ENCODE measurements around the gene ANK3. TPM values are rescaled to one million over a fixed set of nuclear protein-coding genes. Genes with fewer than 3 reads are reported as not detected.

The ANK3 gene
- total RNA-seq, 1 donor from 2014 or later: 87.6 TPM

DNA sequence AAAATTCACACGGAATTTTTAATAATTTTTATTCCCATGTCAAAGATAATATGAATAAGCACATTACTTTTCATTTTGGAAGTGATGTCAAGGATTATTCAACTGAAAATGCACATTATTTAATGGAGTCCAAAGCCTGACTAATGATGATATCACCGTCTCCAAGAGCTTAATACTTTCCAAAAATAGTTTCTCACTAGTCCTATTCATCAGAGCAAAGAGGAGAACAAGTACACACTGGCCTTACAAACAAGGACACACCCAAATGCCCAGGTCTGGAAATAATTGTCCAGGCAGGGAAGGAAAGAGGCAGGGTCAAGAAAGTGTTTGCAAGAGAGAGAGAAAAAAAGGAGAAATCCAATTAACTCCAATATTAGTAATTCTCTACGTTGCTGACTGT, 266.5 kb downstream of the ANK3 start:
- H3K27ac Mint-ChIP-seq: peak overlapping the region; percentile 75
- TF ChIP-seq, protein P1, sequence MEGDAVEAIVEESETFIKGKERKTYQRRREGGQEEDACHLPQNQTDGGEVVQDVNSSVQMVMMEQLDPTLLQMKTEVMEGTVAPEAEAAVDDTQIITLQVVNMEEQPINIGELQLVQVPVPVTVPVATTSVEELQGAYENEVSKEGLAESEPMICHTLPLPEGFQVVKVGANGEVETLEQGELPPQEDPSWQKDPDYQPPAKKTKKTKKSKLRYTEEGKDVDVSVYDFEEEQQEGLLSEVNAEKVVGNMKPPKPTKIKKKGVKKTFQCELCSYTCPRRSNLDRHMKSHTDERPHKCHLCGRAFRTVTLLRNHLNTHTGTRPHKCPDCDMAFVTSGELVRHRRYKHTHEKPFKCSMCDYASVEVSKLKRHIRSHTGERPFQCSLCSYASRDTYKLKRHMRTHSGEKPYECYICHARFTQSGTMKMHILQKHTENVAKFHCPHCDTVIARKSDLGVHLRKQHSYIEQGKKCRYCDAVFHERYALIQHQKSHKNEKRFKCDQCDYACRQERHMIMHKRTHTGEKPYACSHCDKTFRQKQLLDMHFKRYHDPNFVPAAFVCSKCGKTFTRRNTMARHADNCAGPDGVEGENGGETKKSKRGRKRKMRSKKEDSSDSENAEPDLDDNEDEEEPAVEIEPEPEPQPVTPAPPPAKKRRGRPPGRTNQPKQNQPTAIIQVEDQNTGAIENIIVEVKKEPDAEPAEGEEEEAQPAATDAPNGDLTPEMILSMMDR (IDR thresholded peaks at IDR 0.05; ENCODE audit: unreplicated experiment): no peak
- no peak for DNase-seq (ENCODE audit: low spot score, unreplicated experiment)
- peaks cover 9% of the 10 kb centered on the region for H3K4me1 Mint-ChIP-seq (ENCODE audit: low read depth)
- peaks cover 7% of the 10 kb centered on the region for H3K9me3 Mint-ChIP-seq (ENCODE audit: low read depth)
- no peaks in the 10 kb centered on the region for H3K27me3 Mint-ChIP-seq
- peaks cover 18% of the 10 kb centered on the region for H3K36me3 Mint-ChIP-seq (ENCODE audit: insufficient read depth)
- no peak overlapping the region for H3K4me3 Mint-ChIP-seq (ENCODE audit: low read depth)

DNA sequence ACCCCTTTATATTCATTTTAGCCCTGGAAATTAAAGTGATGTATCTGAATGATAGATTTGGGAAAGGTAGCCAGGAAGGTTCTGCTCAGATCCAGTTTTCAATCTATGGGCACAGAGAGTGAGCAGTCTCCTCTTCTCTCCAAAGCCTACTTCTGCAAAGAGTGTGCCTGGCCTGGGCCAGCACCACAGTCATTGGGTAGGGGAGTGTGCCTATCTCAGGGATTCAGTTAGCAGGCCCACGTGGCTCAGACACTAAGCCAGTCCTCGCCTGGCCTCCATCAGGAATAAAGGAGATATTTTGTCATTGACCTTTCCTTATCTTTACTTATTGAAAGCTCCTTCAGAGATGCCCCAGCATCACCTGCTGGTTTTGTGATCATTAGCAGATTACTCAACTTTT, 267.5 kb downstream of the ANK3 start:
- TF ChIP-seq, protein P1 (IDR thresholded peaks at IDR 0.05; ENCODE audit: unreplicated experiment): no peak
- no peak overlapping the region for H3K4me3 Mint-ChIP-seq (ENCODE audit: low read depth)
- H3K4me1 Mint-ChIP-seq (ENCODE audit: low read depth): peaks cover 9% of the 10 kb centered on the region
- H3K27ac Mint-ChIP-seq: no peak overlapping the region
- DNase-seq (ENCODE audit: low spot score, unreplicated experiment): no peak
- peaks cover 18% of the 10 kb centered on the region for H3K36me3 Mint-ChIP-seq (ENCODE audit: insufficient read depth)
- peaks cover 7% of the 10 kb centered on the region for H3K9me3 Mint-ChIP-seq (ENCODE audit: low read depth)
- H3K27me3 Mint-ChIP-seq: no peaks in the 10 kb centered on the region

DNA sequence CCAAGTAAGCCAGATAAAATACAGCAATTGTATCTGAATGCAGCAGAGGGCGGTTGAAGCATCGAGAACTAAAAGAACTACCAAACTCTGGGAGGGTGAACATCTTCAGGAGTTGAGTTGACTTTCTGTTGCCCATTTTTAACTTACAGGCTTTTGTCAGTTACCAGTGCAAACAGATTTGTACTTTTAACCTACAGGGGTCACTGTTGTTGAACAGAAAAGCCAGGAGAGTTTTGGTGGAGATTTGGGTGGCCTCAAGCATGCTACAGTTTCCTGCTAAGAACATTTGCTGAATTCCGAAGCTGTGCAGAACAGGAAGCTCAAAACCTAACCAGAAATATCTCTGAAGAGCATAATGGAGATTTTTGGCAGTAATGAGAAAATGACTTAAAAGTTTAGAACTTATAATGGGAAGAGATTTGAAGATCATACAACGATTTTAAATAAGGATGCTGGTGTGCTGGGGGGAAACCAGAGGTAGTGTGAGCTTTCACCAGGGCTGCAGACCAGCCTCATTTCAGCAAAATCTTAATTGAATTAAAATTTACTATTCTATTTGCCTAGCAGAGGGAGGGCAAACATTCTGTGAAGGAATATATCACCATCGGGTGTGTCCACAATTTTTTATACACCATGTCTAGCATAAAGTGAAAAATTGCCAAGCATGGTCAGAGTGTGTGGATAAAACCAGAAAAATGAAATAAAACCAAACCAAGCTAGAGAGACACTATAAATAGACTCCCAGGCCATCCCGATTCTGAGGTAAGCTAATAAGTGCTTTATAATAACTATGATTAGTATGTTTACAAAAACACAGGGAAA, 274.7 kb downstream of the ANK3 start:
- DNase-seq (ENCODE audit: low spot score, unreplicated experiment): no peak
- Mint-ChIP-seq H3K27ac (no peak overlapping the region), H3K36me3 (ENCODE audit: insufficient read depth) (peaks cover 4% of the 10 kb centered on the region), H3K27me3 (no peaks in the 10 kb centered on the region), H3K4me1 (ENCODE audit: low read depth) (no peaks in the 10 kb centered on the region), H3K4me3 (ENCODE audit: low read depth) (no peak overlapping the region), H3K9me3 (ENCODE audit: low read depth) (peaks cover 3% of the 10 kb centered on the region)
- TF ChIP-seq, protein P1 (IDR thresholded peaks at IDR 0.05; ENCODE audit: unreplicated experiment): peak; percentile 66

DNA sequence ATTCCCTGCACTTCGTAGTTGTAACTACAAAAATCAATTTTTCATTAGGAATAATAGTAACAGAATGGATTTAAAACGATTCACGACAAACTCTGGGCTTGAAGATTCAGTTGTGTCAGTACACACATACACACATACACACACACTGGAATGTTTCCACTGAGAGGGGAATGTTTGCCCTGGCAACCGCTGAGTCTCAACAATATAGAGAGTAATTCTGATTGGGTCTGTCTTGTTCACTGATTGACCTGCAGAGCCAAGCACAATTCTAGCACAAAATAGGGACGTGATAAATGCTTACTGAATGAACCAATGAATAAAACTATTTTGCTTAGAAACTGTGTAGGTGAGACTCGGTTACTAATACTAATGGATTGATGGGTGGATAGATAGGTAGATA, 278.9 kb downstream of the ANK3 start:
- no peaks in the 10 kb centered on the region for H3K9me3 Mint-ChIP-seq (ENCODE audit: low read depth)
- H3K4me1 Mint-ChIP-seq (ENCODE audit: low read depth): peaks cover 8% of the 10 kb centered on the region
- H3K27ac Mint-ChIP-seq: no peak overlapping the region
- no peak for DNase-seq (ENCODE audit: low spot score, unreplicated experiment)
- TF ChIP-seq, protein P1 (IDR thresholded peaks at IDR 0.05; ENCODE audit: unreplicated experiment): no peak
- no peak overlapping the region for H3K4me3 Mint-ChIP-seq (ENCODE audit: low read depth)
- H3K27me3 Mint-ChIP-seq: no peaks in the 10 kb centered on the region
- H3K36me3 Mint-ChIP-seq (ENCODE audit: insufficient read depth): peaks cover under 1% of the 10 kb centered on the region

DNA sequence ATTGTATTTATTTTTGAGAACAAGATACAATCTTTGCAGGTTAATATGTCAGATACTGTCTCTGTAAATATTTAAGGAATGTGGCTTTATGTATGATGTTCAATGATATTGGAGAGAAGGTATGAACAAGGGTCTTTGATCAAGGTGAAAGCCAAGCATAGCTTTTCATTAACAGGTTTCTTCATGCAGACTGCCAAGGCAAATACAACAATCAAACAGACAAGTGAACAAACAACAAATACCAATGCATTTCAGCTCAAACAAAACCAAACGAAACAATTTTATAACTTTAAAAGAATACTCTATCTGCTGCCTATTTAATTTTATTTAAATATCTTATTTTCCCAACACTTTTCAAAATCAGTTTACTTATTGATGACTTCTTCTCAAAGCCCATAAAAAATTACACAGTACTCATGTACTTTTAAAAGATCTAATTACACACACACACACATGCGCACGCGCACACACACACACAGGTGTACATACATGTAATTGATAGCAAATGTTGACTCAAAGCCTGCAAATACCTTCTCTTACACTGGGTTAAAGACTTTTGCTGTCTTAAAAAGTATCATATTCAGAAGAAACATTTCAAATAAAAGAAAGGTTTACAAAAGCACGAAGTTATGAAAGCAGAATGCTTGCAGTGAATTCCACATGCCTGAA, 282.2 kb downstream of the ANK3 start:
- Mint-ChIP-seq H3K4me1 (ENCODE audit: low read depth) (peaks cover 8% of the 10 kb centered on the region), H3K27me3 (no peaks in the 10 kb centered on the region), H3K4me3 (ENCODE audit: low read depth) (no peak overlapping the region), H3K36me3 (ENCODE audit: insufficient read depth) (peaks cover 22% of the 10 kb centered on the region), H3K9me3 (ENCODE audit: low read depth) (no peaks in the 10 kb centered on the region), H3K27ac (no peak overlapping the region)
- TF ChIP-seq, protein P1 (IDR thresholded peaks at IDR 0.05; ENCODE audit: unreplicated experiment): no peak
- no peak for DNase-seq (ENCODE audit: low spot score, unreplicated experiment)
